Testis (tissue), 3 donors: ENCODE data around the gene ESF1. TPM values are rescaled to one million over a fixed set of nuclear protein-coding genes. Genes with fewer than 3 reads are reported as not detected.
A peak's percentile ranks its signal among the peaks of the same experiment; 100 is the strongest.

ENCODE experiments used
- DNase-seq: peaks from one replicate; pipeline ENCODE4 v3.0.0-alpha.2; 2019
- H3K27ac ChIP-seq, 2 donors: fragments of 200-600 bp; sonication (generic); one replicate each; pipeline ENCODE4 v1.5.1; 2019
- H3K27me3 ChIP-seq: fragments of 200-600 bp; sonication (generic); one replicate; pipeline ENCODE4 v1.5.1; 2019
- H3K36me3 ChIP-seq: fragments of 200-600 bp; sonication (generic); one replicate; pipeline ENCODE4 v1.5.1; 2017; ENCODE audit warnings: low read depth; ENCODE audit errors: missing control alignments
- H3K4me1 ChIP-seq: fragments of 200-600 bp; sonication (generic); one replicate; pipeline ENCODE4 v1.5.1; 2019
- H3K4me3 ChIP-seq, 2 donors: fragments of 200-600 bp; sonication (generic); one replicate each; pipeline ENCODE4 v1.5.1; 2017 to 2019
- H3K9me3 ChIP-seq: fragments of 200-600 bp; sonication (generic); one replicate; pipeline ENCODE4 v1.5.1; 2017
- CTCF ChIP-seq, 3 experiments: fragments of 450-650 bp in 2 of 3; fragments of 200-600 bp in 1 of 3; sonication (generic) in 1 of 3; IDR thresholded peaks; one replicate each; pipeline ENCODE4 v1.5.1; 2016 to 2019; ENCODE audit warnings: antibody characterized with exemption in 3 of 3, mild to moderate bottlenecking in 2 of 3, moderate library complexity in 1 of 3
- POLR2A ChIP-seq: fragments of 450-650 bp; IDR thresholded peaks from one replicate; pipeline ENCODE4 v1.6.1; 2017; ENCODE audit warnings: antibody characterized with exemption, mild to moderate bottlenecking, moderate library complexity
- WGBS, 2 donors: methylation state at CpG; one replicate each; pipeline ENCODE4 v1.1.5; 2018; 5-methylcytosine and 5-hydroxymethylcytosine counted together
- intact Hi-C: fragments of 100-400 bp; cut with DNase I; formaldehyde crosslinking; loops from one replicate; pipeline ENCODE4 v1.15.1; 2023; ENCODE audit warnings: low total_unique reads
- polyA plus RNA-seq: library from polyadenylated mRNA; stranded (reverse); fragments of 350-450 nt; fragmentation: Illumina TruSeq; extraction: RNeasy Lipid Tissue Mini Kit (QIAGEN cat#74804); gene quantifications from one replicate; pipeline ENCODE4 v1.2.3, GENCODE V29; 2014; ENCODE audit warnings: low read depth, low replicate concordance; ENCODE audit not compliant: insufficient read depth
- total RNA-seq, 2 donors: library from RNA; depleted of rRNA; stranded (reverse); fragments of >200 nt; gene quantifications; one replicate each; pipeline ENCODE4 v1.2.3, GENCODE V29; 2016

Gene ESF1
- total and polyA plus RNA-seq, 3 donors from 2014 or later = 4.5 to 21.7 (median 20.2) TPM

- Histone ChIP-seq H3K36me3 (no peaks in the 10 kb centered on the region), H3K27me3 (no peaks in the 10 kb centered on the region), H3K9me3 (no peaks in the 10 kb centered on the region), H3K27ac (peak overlapping the region in 1 of 2 donors; percentile 54), H3K4me3 (no peak overlapping the region), H3K4me1 (peaks cover 6% of the 10 kb centered on the region)
- no peak for DNase-seq
- intact Hi-C loops = no loop called here
- no peak for TF ChIP-seq POLR2A
- TF ChIP-seq CTCF (IDR thresholded peaks at IDR 0.05) = no peak
- WGBS, 2 donors = 49 to 62% methylated on average over 3 of the region's 3 CpGs
Measured at GRCh38 chr20:13736436-13737191, 48.1 kb downstream of the ESF1 start.

GRCh38 chr20:13735826-13736225, 48.9 kb downstream of the ESF1 start:
- Histone ChIP-seq H3K27me3 (no peaks in the 10 kb centered on the region), H3K4me3 (no peak overlapping the region), H3K36me3 (no peaks in the 10 kb centered on the region), H3K4me1 (peaks cover 3% of the 10 kb centered on the region), H3K9me3 (no peaks in the 10 kb centered on the region), H3K27ac (peak overlapping the region in 1 of 2 donors; percentile 54)
- 95 to 100% methylated on average over 1 of the region's 1 CpG for WGBS, 2 donors
- DNase-seq = no peak
- intact Hi-C loops = no loop called here
- TF ChIP-seq CTCF (IDR thresholded peaks at IDR 0.05) (no peak), POLR2A (no peak)

- no peak overlapping the region for H3K4me3 ChIP-seq
- WGBS, 2 donors = 80 to 95% methylated on average over 1 of the region's 1 CpG
- no peak for DNase-seq
- no peak overlapping the region for H3K27ac ChIP-seq
- H3K27me3 ChIP-seq = no peaks in the 10 kb centered on the region
- H3K4me1 ChIP-seq = no peaks in the 10 kb centered on the region
- TF ChIP-seq POLR2A (no peak), CTCF (IDR thresholded peaks at IDR 0.05) (no peak)
- intact Hi-C loops = no loop called here
- no peaks in the 10 kb centered on the region for H3K36me3 ChIP-seq
- H3K9me3 ChIP-seq = no peaks in the 10 kb centered on the region
Measured at GRCh38 chr20:13723011-13723410, 61.7 kb downstream of the ESF1 start.

- TF ChIP-seq CTCF (IDR thresholded peaks at IDR 0.05) (no peak), POLR2A (no peak)
- DNase-seq = no peak
- H3K4me3 ChIP-seq = no peak overlapping the region
- 95% methylated on average over 2 of the region's 2 CpGs for WGBS, 2 donors
- intact Hi-C loops = no loop called here
- no peaks in the 10 kb centered on the region for H3K4me1 ChIP-seq
- no peaks in the 10 kb centered on the region for H3K9me3 ChIP-seq
- H3K36me3 ChIP-seq = no peaks in the 10 kb centered on the region
- no peak overlapping the region for H3K27ac ChIP-seq
- no peaks in the 10 kb centered on the region for H3K27me3 ChIP-seq
Measured at GRCh38 chr20:13718171-13718570, 66.5 kb downstream of the ESF1 start.

- H3K4me3 ChIP-seq = no peak overlapping the region
- H3K9me3 ChIP-seq = no peaks in the 10 kb centered on the region
- TF ChIP-seq CTCF (IDR thresholded peaks at IDR 0.05) = no peak
- no peak for TF ChIP-seq POLR2A
- intact Hi-C loops = no loop called here
- H3K27ac ChIP-seq = no peak overlapping the region
- WGBS, 2 donors = 85 to 100% methylated on average over 1 of the region's 1 CpG
- H3K36me3 ChIP-seq = no peaks in the 10 kb centered on the region
- no peaks in the 10 kb centered on the region for H3K27me3 ChIP-seq
- no peak for DNase-seq
- H3K4me1 ChIP-seq = no peaks in the 10 kb centered on the region
Measured at GRCh38 chr20:13717631-13718044, 67.1 kb downstream of the ESF1 start.
